Progenitor cell of endocrine pancreas (in vitro differentiated cells): ENCODE results near the gene TMEM169. TPM values are rescaled to one million over a fixed set of nuclear protein-coding genes. Genes with fewer than 3 reads are reported as not detected.
A peak's percentile ranks its signal among the peaks of the same experiment; 100 is the strongest.

Experiments used
- DNase-seq: peaks from one replicate; pipeline ENCODE4 v3.0.0; 2021; ENCODE audit warnings: low spot score; ENCODE audit not compliant: unreplicated experiment
- H3K27ac Mint-ChIP-seq: 2 replicates; pipeline ENCODE4 v1.8.0; 2021; ENCODE audit warnings: mild to moderate bottlenecking, moderate library complexity, mixed read lengths
- H3K27me3 Mint-ChIP-seq: 2 replicates; pipeline ENCODE4 v1.8.0; 2021; ENCODE audit warnings: mixed read lengths
- H3K36me3 Mint-ChIP-seq: 2 replicates; pipeline ENCODE4 v1.8.0; 2022; ENCODE audit warnings: mixed read lengths; ENCODE audit not compliant: insufficient read depth
- H3K4me1 Mint-ChIP-seq: 2 replicates; pipeline ENCODE4 v1.8.0; 2021; ENCODE audit warnings: low read depth, mixed read lengths
- H3K4me3 Mint-ChIP-seq: 2 replicates; pipeline ENCODE4 v1.8.0; 2021; ENCODE audit warnings: low read depth, mild to moderate bottlenecking, moderate library complexity, mixed read lengths
- H3K9me3 Mint-ChIP-seq: 2 replicates; pipeline ENCODE4 v1.8.0; 2021; ENCODE audit warnings: low read depth, mixed read lengths
- total RNA-seq: library from RNA; stranded (reverse); gene quantifications from 2 replicates; pipeline ENCODE4 v1.2.1, GENCODE V29; 2021
- TF ChIP-seq, protein P1 (sequence below): fragments of 200-600 bp; sonication (generic); IDR thresholded peaks from one replicate; pipeline ENCODE4 v1.5.0; 2021; ENCODE audit warnings: antibody characterized with exemption, mild to moderate bottlenecking; ENCODE audit not compliant: unreplicated experiment

The TMEM169 gene
- total RNA-seq, 1 donor from 2014 or later: 3.6 TPM

DNA sequence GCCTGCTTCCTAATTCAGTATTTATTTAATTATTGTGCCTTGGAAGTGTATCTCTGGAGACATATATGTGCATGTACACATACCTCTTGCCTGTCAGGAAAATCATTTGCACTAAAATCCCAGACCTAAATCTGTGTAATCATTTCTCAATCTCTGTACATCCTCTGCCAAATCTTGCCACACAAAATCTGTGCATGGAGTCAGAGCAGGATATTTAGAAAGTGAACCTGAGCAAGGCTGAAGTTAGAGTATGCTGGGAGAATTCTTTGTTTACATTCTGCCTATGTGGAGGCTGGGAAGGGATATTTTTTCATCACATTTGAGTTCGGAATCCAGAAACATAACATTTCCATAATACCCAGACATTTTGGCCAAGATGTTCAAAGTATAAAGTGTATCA is 36.8 kb downstream of the TMEM169 start:
- H3K4me3 Mint-ChIP-seq: no peak overlapping the region
- H3K27ac Mint-ChIP-seq: peak overlapping the region; percentile 91
- TF ChIP-seq, protein P1, sequence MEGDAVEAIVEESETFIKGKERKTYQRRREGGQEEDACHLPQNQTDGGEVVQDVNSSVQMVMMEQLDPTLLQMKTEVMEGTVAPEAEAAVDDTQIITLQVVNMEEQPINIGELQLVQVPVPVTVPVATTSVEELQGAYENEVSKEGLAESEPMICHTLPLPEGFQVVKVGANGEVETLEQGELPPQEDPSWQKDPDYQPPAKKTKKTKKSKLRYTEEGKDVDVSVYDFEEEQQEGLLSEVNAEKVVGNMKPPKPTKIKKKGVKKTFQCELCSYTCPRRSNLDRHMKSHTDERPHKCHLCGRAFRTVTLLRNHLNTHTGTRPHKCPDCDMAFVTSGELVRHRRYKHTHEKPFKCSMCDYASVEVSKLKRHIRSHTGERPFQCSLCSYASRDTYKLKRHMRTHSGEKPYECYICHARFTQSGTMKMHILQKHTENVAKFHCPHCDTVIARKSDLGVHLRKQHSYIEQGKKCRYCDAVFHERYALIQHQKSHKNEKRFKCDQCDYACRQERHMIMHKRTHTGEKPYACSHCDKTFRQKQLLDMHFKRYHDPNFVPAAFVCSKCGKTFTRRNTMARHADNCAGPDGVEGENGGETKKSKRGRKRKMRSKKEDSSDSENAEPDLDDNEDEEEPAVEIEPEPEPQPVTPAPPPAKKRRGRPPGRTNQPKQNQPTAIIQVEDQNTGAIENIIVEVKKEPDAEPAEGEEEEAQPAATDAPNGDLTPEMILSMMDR: no peak
- no peaks in the 10 kb centered on the region for H3K27me3 Mint-ChIP-seq
- no peak for DNase-seq
- H3K4me1 Mint-ChIP-seq: peaks cover 24% of the 10 kb centered on the region
- no peaks in the 10 kb centered on the region for H3K9me3 Mint-ChIP-seq
- H3K36me3 Mint-ChIP-seq: peaks cover 50% of the 10 kb centered on the region

DNA sequence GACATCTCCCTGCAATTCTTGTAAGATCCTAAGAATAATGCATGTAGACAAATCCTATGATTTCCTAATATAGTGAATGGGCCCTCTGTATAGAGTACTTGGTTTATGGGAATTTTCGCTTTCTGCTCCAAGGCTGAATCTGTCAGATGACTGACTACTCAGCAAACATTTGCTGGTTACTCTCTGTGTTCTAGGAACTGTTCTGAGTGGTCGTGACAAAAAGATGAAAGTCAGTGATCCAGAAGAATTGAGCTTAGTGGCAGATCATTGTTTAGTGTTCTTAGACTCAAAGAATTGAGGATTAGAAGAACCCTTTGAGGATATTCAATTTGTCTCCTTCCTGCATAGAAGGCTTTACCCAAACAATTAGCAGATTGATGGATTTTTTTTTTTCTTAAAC is 37.4 kb downstream of the TMEM169 start:
- TF ChIP-seq, protein P1: no peak
- H3K4me1 Mint-ChIP-seq: peaks cover 21% of the 10 kb centered on the region
- H3K36me3 Mint-ChIP-seq: peaks cover 50% of the 10 kb centered on the region
- DNase-seq: no peak
- no peak overlapping the region for H3K27ac Mint-ChIP-seq
- no peaks in the 10 kb centered on the region for H3K27me3 Mint-ChIP-seq
- no peak overlapping the region for H3K4me3 Mint-ChIP-seq
- no peaks in the 10 kb centered on the region for H3K9me3 Mint-ChIP-seq

DNA sequence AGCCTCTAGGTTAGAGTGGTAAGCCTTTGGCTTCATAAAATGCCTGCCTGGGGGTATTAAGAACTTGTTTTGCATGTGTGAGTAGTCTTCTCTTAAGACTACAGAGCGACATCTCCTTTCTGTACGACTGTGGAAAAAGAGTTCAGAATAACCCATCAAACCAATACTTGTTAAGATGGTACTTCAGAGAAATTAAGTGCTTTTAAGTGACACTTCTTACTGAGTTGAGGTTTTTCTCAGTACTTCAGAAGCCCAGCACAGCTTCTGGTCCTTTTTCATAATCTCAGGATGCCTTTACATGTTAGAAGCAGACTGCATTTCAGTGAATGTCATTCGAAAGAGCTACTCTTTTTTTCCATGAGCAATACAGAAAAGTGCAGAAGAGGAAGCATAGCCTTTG is 38.3 kb downstream of the TMEM169 start:
- TF ChIP-seq, protein P1: no peak
- no peak overlapping the region for H3K4me3 Mint-ChIP-seq
- no peak for DNase-seq
- H3K36me3 Mint-ChIP-seq: peaks cover 46% of the 10 kb centered on the region
- no peaks in the 10 kb centered on the region for H3K27me3 Mint-ChIP-seq
- H3K4me1 Mint-ChIP-seq: peaks cover 15% of the 10 kb centered on the region
- H3K9me3 Mint-ChIP-seq: no peaks in the 10 kb centered on the region
- peak overlapping the region; percentile 49 for H3K27ac Mint-ChIP-seq

DNA sequence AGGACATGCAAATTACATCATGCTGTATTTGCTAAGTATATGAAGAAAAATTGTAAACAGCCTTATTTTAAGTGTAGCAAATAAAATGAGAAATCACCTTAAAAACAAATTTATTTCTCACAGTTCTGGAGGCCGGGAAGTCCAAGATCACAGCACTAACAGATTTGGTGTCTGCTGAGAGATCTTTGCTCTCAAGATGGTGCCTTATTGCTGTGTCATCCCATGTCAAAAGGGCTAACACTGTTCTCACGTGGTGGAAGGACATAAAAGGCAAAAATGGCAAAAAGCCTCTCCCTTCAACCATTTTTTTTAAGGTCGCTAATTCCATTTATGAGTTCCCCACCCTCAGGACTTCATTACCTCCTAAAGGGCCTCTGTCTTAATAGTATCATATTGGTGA is 39.5 kb downstream of the TMEM169 start:
- Mint-ChIP-seq H3K27ac (no peak overlapping the region), H3K27me3 (no peaks in the 10 kb centered on the region), H3K36me3 (peaks cover 45% of the 10 kb centered on the region), H3K4me3 (no peak overlapping the region), H3K4me1 (peaks cover 8% of the 10 kb centered on the region), H3K9me3 (no peaks in the 10 kb centered on the region)
- TF ChIP-seq, protein P1: no peak
- DNase-seq: no peak

DNA sequence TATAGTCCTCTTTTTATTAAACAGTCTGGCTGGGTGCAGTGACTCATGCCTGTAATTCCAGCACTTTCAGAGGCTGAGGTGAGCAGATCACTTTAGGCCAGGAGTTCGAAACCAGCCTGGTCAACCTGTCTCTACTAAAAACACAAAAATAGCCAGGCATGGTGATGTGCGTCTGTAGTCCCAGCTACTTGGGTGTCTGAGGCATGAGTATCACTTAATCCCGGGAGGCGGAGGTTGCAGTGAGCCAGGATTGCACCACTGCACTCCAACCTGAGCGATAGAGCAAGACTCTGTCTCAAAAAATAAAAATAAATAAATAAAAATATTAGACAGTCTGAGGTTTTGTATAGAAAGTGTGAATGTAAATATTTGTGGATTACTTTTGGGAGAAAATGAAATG is 45.2 kb downstream of the TMEM169 start:
- H3K27me3 Mint-ChIP-seq: no peaks in the 10 kb centered on the region
- no peak overlapping the region for H3K4me3 Mint-ChIP-seq
- peaks cover 38% of the 10 kb centered on the region for H3K36me3 Mint-ChIP-seq
- TF ChIP-seq, protein P1: no peak
- peaks cover 5% of the 10 kb centered on the region for H3K4me1 Mint-ChIP-seq
- no peaks in the 10 kb centered on the region for H3K9me3 Mint-ChIP-seq
- peak overlapping the region; percentile 4 for H3K27ac Mint-ChIP-seq
- no peak for DNase-seq
